RCC 7860 (cell line): ENCODE results near the gene C5orf52.
"Not testable (repeated sequence)": the region's sequence is repeated elsewhere in the genome, so short reads cannot be mapped to it uniquely, and the experiment has no call there.

ENCODE experiments used
- DNase-seq: peaks from one replicate; pipeline ENCODE4 v3.0.0-alpha.2; 2015; ENCODE audit warnings: low spot score
- FAIRE-seq: peaks from 2 replicates; lab custom pipeline; 2012; peaks lifted over from hg19 to GRCh38; lab: Jason Lieb, UNC

The C5orf52 gene

DNA sequence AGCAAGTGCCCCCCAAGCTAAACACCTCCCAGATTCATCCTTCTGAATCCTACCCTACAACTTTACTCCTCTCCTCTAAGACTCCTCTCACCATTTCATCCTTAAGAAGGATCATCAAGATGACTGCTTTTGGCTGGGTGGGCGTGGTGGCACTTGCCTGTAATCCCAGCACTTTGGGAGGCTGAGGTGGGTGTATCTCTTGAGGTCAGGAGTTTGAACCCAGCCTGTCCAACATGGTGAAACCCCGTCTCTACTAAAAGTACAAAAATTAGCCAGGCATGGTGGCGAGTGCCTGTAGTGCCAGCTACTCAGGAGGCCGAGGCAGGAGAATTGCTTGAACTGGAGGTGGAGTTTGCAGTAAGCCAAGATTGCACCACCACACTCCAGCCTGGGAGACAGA lies 3.0 kb downstream of the C5orf52 start:
- FAIRE-seq, DNase-seq: not testable (repeated sequence)

DNA sequence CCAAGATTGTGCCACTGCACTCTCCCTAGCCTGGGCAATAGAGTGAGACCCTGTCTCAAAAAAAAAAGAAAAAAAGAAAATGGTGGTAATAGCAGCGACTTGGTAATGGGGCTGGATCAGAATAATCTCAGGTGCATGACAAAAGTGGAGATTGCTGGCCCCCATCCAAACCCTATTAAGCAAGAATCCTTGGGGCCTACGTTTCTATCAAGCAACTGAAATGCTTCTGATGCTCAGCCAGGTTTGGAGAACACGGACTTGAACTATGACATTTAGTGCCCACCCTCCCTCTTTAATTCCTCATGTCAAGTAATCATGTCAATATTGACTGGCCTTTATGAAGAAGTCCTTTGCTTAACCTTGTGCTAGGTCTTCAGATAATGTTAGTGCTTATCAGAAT lies 6.6 kb downstream of the C5orf52 start:
- FAIRE-seq (no peak), DNase-seq (no peak)

DNA sequence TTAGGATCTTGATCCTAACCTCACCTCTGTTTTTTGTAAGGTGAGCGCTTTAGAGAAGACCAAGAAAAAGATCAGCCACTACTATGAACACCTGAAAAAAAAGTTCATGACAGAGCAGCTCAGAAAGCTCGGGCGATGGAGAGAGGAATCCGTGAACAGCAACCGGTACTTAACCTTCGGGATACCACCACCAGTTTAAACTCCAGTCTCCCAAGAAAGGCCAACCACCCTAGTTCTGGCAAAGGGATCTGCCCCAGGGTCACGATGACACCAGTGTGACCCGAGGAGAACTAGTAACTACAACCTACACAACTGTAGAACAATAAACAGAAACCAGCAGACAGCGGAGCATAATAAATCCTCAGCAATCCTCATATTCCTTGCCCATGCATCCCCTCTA lies 8.5 kb downstream of the C5orf52 start:
- no peak for FAIRE-seq
- no peak for DNase-seq

DNA sequence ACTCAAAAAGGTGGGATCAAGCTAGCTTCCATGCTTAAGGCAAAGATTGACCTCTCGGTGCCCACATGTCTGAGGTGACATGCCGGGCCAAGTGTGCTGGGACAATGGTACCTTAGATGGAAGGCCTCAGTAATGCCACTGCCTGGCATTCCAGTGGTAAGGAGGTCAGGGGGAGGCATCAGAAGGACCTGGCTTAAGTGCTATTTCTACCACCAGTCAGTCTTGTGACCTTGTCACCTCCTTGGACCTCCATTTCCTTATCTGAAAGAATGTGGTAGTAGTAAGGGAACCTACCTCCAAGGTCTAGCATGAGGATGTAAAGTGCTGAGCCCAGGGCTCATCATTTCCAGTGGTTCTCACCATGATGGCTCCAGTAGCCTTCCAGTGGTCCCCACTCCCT lies 8.9 kb downstream of the C5orf52 start:
- DNase-seq (no peak), FAIRE-seq (no peak)

DNA sequence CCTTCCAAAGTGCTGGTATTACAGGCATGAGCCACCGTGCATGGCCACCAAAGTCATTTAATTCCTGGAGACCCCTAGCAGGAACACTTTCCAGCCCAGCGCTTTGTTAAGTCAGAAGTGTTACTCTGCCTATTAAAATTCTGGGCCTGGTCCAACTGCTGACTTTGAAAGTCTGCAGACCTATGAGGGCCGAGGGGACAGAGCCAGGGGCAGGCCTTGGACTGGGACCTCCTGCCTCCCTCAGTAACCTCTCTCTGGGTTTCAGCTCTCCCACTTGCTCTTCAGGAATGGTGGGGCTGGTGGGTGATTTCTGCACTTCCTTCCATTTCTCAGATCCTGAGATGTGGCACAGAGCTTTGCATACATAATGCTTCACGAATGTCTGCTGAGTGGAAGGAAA lies 9.7 kb downstream of the C5orf52 start:
- DNase-seq (no peak), FAIRE-seq (no peak)

DNA sequence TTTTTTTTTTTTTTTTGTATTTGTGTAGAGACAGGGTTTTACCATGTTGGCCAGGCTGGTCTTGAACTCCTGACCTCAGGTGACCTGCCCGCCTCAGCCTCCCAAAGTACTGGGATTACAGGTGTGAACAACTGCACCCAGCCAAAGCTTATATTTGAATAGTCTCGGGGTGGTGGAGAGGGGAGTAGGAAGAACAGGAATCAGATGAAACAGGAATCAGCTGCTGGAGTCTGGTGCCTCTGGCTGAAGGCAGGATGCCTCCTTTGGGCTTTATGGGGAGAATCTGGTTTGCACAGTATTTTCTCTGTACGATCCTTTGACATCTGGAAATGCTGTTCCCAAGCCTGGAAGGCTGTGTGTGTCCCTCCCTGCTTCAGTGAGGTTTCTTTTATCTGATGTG lies 10.9 kb downstream of the C5orf52 start:
- DNase-seq (no peak), FAIRE-seq (no peak)

DNA sequence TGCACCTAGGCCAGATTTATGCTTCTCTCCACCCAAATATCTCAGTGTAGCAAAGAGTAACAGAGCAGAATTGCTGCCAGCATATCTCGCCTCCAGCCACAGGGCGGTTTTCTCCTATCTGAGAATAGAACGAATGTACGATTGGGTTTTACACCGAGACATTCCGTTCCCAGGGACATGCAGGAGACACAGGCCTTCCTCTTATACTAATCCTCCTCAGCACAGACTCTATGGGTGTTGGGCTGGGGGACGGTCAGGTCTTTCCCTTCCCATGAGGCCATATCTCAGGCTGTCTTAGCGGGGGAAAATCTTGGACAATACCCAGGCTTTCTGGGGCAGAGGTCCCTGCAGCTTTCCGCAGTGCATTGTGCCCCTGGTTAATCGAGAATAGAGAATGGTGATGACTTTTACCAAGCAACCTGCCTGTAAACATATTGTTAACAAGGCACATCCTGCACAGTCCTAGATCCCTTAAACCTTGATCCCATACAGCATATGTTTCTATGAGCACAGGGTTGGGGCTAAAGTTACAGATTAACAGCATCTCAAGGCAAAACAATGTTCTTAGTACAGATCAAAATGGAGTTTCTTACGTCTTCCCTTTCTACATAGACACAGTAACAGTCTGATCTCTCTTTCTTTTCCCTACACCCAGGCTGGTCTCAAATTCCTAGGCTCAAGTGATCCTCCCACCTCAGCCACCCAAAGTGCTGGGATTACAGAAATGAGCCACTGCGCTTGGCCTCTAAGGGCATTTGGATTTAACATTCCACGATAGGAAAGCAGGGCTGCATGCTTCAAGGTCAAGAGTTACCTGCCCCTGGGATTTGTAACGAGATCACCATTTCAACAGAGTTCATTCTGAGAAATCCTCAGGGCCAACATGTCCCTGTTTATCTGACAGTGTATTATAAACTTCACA lies 15.2 kb downstream of the C5orf52 start:
- DNase-seq, FAIRE-seq: not testable (repeated sequence)

DNA sequence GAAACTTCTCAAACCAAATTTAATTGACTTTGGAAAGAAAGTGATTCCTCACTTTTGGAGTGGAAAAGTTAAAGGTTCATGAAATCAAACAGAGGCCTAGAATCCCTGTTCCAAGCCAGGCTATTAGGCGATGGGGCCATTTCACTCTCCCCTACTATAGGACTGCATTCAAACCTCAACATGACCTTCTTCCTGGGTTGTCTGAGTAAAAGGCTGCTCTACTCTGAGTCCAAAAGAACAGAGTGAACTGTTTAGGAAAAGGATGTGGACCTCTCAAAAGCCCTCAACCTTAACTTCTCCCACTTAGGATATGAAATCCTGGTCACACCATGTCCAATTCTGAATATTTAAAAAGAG lies 15.8 kb downstream of the C5orf52 start:
- no peak for FAIRE-seq
- DNase-seq, result no peak

DNA sequence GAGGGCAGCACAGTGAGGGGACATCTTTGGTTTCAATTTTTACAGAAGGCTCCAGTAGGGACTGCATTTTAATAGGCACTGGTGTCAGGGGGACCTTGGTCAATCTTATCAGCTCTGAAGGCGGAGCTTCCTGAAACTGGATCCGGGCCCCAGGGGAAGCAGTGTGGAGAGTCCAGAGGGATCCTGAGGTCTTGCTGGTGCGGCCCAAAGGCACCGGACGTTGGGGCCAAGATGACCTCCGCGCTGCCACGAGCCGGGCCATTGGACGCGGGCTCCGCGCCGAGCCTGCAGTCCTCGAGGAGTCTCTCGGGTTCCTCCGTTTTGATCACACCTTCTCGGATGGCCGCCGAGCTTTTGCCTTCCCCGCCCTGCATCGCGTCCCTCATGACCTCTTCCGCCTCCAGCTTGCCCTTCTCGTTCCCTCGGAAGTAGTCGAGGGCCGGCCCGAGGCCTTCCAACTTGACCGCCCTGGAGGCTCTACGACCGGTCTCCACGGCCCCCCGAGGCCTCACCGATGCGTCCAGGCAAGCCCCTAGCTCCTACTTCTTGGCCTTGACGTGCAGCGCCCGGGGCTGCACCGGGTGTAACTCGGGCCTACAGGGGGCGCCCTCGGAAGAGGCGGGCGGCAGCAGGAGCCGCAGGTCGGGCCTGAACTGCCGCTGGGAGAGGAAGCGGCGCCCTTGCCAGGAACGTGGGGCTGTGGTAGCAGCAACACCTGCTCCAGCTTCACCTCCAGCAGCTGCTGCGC lies 18.8 kb downstream of the C5orf52 start:
- no peak for DNase-seq
- FAIRE-seq, result no peak

DNA sequence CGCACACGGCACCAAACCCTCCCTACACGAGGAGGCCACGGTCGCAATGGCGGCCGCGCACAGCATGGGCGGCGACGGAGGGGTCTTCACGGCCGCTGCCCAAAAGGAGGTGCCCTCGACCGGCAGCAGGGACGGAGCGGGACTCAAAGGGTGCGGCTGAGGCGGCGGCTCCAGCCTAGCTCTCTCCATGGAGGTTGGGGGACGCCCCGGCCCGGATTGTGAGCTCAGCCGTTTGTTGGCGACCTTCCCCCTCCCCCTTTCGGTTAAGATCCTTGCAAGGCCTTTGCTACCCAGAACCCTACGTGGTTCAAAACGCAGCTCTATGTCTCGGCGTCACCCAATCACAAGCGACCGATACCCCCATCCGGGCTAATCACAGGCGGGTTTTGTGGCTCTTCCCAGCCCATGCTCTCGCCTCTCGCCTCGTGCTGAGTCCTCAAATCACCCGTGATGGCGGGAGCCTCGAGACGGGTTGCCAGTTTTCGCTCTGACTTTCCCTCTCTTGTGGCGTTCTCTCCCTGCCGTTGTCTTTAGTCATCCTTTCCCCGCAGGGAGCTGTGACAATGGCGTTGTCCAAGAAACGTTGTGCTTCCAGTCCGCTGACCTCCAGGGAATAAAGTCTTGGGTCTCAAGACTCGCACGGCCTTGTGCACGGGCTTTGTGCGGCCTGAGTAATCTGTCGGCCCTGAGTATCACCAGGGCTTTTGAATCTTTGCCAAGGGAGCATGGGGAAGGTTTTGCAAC lies 19.5 kb downstream of the C5orf52 start:
- no peak for DNase-seq
- FAIRE-seq, result no peak

DNA sequence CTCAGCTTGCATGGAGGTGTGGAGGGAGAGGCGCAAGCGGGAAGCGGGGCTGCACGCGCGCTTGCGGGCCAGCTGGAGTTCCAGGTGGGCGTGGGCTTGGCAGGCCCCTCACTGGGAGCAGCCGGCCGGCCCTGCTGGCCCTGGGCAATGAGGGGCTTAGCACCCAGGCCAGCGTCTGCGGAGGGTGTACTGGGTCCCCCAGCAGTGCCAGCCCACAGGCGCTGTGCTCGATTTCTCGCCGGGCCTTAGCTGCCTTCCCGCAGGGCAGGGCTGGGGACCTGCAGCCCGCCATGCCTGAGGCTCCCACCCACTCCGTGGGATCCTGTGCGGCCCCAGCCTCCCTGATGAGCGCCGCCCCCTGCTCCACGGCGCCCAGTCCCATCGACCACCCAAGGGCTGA lies 22.5 kb downstream of the C5orf52 start:
- DNase-seq, FAIRE-seq: not testable (repeated sequence)

DNA sequence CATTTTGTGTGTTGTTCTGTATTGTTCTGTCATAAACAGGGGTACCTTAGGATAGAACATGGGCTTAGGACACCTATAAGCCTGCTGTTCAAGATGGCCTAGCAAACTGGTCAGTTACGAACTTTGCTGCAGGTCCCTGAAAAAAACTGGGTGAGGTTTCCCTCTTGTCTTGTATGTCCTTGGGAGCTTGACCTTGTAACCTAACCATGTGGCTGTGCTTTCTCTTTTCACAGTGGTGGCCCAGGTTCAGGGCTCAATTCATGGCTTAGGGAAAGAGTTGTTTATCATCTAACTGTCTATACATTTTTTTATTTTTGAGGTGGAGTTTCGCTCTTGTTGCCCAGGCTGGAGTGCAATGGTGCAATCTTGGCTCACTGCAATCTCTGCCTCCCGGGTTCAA lies 24.8 kb downstream of the C5orf52 start:
- not testable (repeated sequence) for FAIRE-seq, DNase-seq

DNA sequence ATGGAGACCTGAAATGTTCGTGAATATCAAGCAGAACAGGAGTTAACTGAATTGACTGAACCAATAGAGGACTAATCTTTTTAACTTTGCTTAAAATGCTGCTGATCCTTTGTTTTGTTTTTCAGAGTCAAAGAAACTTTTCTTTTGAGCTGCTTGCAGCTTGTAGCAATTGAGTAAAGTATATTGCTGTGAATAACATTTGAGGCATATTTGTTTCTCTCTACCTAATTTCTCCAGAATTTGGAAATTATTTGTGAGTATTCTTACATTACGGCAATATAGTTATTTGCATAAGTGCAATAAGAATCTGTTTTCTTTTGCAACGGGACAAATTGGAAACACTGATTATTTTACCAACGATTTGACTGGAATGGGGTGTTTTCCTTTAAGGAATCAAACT lies 27.3 kb downstream of the C5orf52 start:
- DNase-seq, FAIRE-seq: not testable (repeated sequence)

DNA sequence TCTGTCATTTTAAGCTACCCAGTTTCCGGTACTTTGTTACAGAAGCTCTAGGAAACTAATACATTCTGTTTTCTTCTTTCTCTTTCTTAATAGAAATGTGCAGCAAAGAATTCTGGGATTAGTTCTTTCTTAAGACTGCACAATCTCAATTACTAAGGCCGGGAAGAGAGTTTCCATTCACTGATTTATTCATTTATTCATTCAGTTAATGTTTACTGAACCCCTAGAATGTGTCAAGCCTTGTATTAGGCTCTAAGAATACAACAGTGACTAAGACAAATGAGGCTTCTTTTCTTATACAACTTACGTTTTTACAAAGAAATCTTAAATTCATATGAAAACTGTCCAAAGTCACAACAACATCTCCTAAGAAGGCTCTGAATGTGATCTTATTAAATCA lies 32.4 kb downstream of the C5orf52 start:
- DNase-seq, result no peak
- FAIRE-seq, result no peak

DNA sequence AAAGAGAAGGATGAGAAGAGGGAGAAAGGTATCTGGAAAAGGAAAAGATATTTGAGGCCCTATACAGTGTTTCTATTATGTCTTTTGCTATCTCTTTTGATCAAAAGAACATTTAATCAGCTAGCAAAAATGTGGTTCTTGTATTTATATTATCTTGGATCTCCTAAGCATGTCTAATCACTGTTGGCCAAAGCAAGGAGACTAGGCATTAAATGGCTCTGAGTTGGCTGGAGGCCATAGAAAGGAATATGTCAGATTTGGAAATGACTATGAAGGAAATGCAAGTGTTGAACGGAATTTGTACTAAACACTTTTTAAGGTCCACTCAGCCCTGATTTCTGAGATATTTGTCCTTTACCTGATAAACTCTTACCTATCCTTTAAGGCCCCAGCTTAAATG lies 37.5 kb downstream of the C5orf52 start:
- DNase-seq, result no peak
- FAIRE-seq, result no peak

DNA sequence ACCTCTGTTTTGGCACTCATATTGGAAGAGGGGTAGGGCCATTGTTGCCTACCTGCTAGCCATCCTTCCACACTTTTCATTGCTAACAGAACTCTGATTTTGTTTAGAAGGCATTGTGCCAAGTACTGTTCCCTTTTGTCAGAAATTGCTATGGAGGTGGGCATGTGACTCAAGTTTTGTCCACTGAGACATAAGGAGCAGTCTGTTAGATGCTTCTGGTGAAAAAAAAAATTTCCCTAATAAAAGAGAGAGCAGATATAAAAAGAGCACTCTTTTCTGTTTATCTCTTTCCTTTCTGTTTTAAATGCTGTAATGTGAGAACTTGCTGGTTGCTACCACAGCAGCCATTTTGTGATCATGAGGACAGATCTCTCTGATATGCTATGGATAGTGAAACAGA lies 38.0 kb downstream of the C5orf52 start:
- no peak for DNase-seq
- no peak for FAIRE-seq

DNA sequence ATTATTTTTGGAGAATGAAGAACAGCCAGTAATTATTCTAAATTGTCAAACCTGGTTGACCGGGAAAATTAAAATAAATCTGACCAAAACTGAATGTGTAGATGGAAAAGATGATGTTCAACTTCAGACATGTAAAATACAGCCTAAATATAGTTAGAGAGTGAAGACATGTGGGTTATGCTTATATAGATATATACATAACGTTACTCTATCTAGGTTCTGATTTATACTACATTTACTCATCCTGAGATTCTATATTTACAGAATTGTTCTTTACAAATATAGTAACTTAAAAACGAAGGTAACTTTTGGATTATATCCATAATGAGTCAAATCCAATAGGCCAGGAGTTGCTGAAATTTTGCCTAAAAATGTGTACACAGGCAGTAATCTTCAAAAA lies 39.1 kb downstream of the C5orf52 start:
- no peak for FAIRE-seq

DNA sequence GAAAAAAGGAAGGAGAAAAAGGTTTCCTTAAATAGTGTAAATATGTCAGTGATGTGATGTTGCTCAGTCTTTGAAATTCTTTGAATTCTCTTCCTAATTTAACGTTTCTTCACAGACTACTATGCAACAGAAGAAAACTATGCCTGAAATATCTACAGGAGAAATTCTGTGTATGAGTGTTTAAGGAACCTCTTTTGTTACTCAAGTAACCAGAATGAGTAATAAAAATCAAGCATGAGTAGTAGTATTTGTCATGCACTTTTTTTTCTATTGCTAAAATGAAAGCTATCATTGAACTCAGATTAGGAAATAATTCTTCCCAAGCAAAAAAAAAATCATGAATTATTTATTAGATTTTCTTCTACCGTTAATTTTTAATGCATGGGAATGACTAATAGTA lies 39.5 kb downstream of the C5orf52 start:
- FAIRE-seq (peak; percentile 58), DNase-seq (peak; percentile 49)

More for the DNA sequence above, 39.1 kb downstream of the C5orf52 start:
- no peak for DNase-seq

DNA sequence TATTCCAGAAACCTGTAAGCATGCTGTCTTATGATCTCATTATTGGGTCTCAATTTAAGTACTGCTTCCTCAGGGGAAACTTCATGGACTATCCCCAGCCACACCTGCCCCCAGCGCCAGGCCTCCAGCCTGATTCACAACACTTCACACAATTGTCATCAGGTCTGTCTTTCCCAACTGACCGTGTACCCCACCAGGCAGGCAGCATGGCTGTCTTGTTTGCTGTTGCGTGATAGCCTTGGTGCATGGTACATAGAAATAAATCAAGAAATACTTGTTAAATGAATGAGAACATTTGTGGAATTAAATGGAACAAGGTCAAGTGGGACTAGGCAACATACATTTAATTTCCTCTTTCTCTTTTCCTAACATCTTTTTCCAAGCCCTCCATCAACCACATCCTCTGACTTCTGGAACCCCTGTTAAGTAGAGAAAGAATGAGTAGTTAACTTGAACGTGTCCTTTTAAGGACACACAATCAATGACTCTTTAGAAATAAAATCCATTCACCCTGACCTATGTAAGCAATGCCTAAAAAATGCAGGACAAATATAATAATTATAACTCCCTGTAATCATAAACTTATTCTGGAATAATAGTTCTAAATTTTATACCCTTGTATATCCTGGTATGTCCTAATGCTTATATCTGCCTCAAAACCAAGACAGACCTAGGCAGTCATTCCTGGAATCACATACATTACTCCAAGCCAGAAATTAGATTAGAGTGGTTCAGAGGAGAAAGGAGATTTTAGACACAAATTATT lies 42.7 kb downstream of the C5orf52 start:
- FAIRE-seq, result no peak
- DNase-seq, result no peak

DNA sequence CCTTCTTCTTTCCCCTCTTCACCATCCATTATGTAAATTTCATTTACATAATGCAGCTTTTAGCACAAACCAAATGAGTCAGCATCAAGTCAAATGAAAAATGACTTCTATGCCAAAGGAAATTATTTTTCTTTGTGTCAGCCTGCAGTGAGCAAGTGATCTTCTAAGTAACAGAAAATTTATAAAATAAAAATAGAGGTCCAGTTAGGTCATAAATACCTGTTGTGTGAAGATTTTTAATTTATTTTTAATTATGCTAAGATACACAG lies 43.2 kb downstream of the C5orf52 start:
- no peak for DNase-seq
- FAIRE-seq, result no peak

DNA sequence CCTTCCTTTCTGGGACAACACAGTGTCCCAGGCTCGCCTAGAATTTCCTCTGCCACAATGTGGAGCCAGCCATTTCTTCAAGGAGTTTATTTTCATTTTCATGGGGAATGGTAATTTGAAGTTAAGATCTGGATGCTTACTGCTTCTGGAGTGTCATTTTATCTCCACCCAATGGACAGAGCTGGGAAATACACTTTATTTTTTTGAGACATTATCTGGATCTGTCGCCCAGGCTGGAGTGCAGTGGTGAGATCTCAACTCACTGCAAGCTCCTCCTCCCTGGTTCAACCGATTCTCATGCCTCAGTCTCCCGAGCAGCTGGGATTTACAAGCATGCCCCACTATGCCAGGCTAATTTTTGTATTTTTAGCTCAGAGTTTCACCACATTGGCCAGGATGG lies 47.2 kb downstream of the C5orf52 start:
- DNase-seq, result peak; percentile 45
- FAIRE-seq, result peak; percentile 10
